OCI-LY7 (cell line): ENCODE results near the gene RPS6KA2. TPM values are rescaled to one million over a fixed set of nuclear protein-coding genes. Genes with fewer than 3 reads are reported as not detected.

Source experiments
- BruUV-seq: library from RNA; stranded (reverse); fragments of 400-500 nt; replicated peaks from 2 replicates; lab custom pipeline; 2021; lab: Mats Ljungman, UMichigan
- CTCF ChIA-PET: fragments of 300-600 bp; sonication (Branson Sonifier 250); formaldehyde crosslinking; loops from one replicate; lab custom pipeline; 2022; ENCODE audit warnings: antibody characterized with exemption; ENCODE audit not compliant: unreplicated experiment; lab: Charles Lee
- POLR2A ChIA-PET: fragments of 300-600 bp; sonication (Branson Sonifier 250); formaldehyde crosslinking; loops from one replicate; lab custom pipeline; 2022; ENCODE audit warnings: antibody characterized with exemption; lab: Charles Lee
- DNase-seq: peaks from one replicate; pipeline ENCODE4 v3.0.0-alpha.2; 2015; ENCODE audit warnings: low spot score
- H2AFZ ChIP-seq: fragments of 200-600 bp; sonication (generic), shearing (Covaris generic); 2 replicates; pipeline ENCODE4 v1.6.1; 2014; ENCODE audit warnings: mild to moderate bottlenecking, antibody characterized with exemption, low read length, moderate library complexity
- H3K27ac ChIP-seq: fragments of 200-600 bp; sonication (generic); 2 replicates; pipeline ENCODE4 v1.5.1; 2014; ENCODE audit warnings: mixed run types, low read depth, mild to moderate bottlenecking, moderate library complexity, low read length, inconsistent platforms; ENCODE audit not compliant: poor library complexity, severe bottlenecking
- H3K36me3 ChIP-seq: fragments of 200-600 bp; sonication (generic); 2 replicates; pipeline ENCODE4 v1.6.1; 2014; ENCODE audit warnings: mild to moderate bottlenecking, antibody characterized with exemption, low read length, moderate library complexity, mixed read lengths; ENCODE audit not compliant: insufficient read depth
- H3K4me1 ChIP-seq: fragments of 200-600 bp; sonication (generic); 2 replicates; pipeline ENCODE4 v1.5.1; 2014; ENCODE audit warnings: mild to moderate bottlenecking, low read length; ENCODE audit not compliant: insufficient read depth, poor library complexity, severe bottlenecking
- H3K4me2 ChIP-seq: fragments of 200-600 bp; sonication (generic); 2 replicates; pipeline ENCODE4 v1.6.1; 2014; ENCODE audit warnings: mild to moderate bottlenecking, low read length
- H3K4me3 ChIP-seq: fragments of 200-600 bp; sonication (generic); 2 replicates; pipeline ENCODE4 v1.5.1; 2014; ENCODE audit warnings: mild to moderate bottlenecking, low read depth, low read length; ENCODE audit not compliant: poor library complexity, severe bottlenecking
- H3K79me2 ChIP-seq: fragments of 200-600 bp; sonication (generic); 2 replicates; pipeline ENCODE4 v1.6.1; 2016; ENCODE audit warnings: low read depth, mild to moderate bottlenecking, low read length, moderate library complexity, mixed read lengths; ENCODE audit not compliant: insufficient read depth
- H3K9me2 ChIP-seq: fragments of 200-600 bp; sonication (generic); 2 replicates; pipeline ENCODE4 v1.6.1; 2016; ENCODE audit warnings: mild to moderate bottlenecking, low read length, mixed read lengths; ENCODE audit not compliant: insufficient read depth
- H3K9me3 ChIP-seq: fragments of 200-600 bp; sonication (generic); 2 replicates; pipeline ENCODE4 v1.6.1; 2014; ENCODE audit warnings: mild to moderate bottlenecking, mixed run types, low read length, mixed read lengths
- H4K20me1 ChIP-seq: fragments of 200-600 bp; sonication (generic); 2 replicates; pipeline ENCODE4 v1.6.1; 2014; ENCODE audit warnings: mild to moderate bottlenecking, antibody characterized with exemption, low read length, moderate library complexity, mixed read lengths; ENCODE audit not compliant: insufficient read depth
- EZH2phosphoT487 ChIP-seq: fragments of 200-600 bp; sonication (generic); IDR thresholded peaks from 2 replicates; pipeline ENCODE4 v1.6.1; 2018; ENCODE audit warnings: low read depth, borderline replicate concordance, mild to moderate bottlenecking, mixed run types, antibody characterized with exemption, low read length, moderate library complexity, mixed read lengths
- intact Hi-C: fragments of 100-400 bp; cut with micrococcal nuclease; formaldehyde crosslinking; loops from one replicate; pipeline ENCODE4 v1.10.0; 2022; ENCODE audit not compliant: unreplicated experiment
- total RNA-seq, 2 experiments: library from RNA; depleted of rRNA in 1 of 2; stranded (reverse); fragments of >200 nt in 1 of 2; shearing (Covaris generic) in 1 of 2; gene quantifications; 2 replicates each; pipeline ENCODE4 v1.2.3, GENCODE V29; 2014 to 2022
- TF ChIP-seq, protein P1 (sequence below): fragments of 200-600 bp; sonication (generic); conservative IDR thresholded peaks from 2 replicates; pipeline ENCODE4 v1.5.1; 2014; ENCODE audit warnings: mild to moderate bottlenecking, antibody characterized with exemption, low read length, moderate library complexity, mixed read lengths

Gene RPS6KA2
- total RNA-seq, 2 experiments from 2014 or later = 0.69 to 1.9 TPM

DNA sequence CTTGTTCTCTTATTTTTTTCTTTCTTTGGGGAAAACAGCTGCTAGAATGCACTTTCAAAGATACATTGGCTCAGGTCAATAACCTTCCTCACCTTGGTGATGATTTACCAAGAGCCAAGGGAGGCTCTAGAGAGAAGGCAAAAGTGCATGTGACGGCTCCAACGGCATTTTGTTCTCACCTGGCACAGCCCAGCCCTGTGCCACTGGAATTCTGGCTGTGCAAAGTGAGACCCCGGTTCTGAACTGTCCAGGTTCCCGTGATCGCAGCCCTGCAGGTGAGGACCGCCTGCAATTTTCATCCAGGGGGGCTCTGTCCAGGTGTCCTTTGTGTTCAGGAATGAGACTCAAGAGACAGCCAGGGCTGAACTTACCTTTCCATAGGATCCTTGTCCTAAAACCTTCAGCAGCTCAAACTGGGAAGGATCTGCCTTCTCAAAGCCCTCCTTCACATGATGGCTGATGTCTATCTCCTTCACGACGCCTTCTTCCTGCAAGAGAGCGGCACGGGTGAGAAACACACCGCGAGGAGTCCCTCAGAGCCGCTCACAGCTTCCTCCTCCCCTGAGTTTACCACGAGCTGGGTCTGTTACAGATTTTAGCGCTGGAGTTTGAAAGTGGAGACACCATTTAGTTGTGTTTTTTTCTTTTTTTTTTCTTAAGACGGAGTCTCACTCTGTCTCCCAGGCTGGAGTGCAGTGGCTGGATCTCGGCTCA lies 88.6 kb downstream of the RPS6KA2 start:
- Histone ChIP-seq H3K27ac (no peak overlapping the region), H3K9me2 (no peaks in the 10 kb centered on the region), H2AFZ (no peak overlapping the region), H3K4me2 (no peak overlapping the region), H3K4me3 (no peak overlapping the region), H4K20me1 (no peaks in the 10 kb centered on the region), H3K79me2 (no peaks in the 10 kb centered on the region), H3K9me3 (no peaks in the 10 kb centered on the region), H3K4me1 (no peaks in the 10 kb centered on the region), H3K36me3 (no peaks in the 10 kb centered on the region)
- no peak for DNase-seq
- POLR2A ChIA-PET = interaction anchor here (0.6 kb wide), 1 partner anchor 128 kb away, joined by 3 read pairs; no protein-coding TSS in a partner anchor
- BruUV-seq = no TSS peak
- TF ChIP-seq, protein P1, sequence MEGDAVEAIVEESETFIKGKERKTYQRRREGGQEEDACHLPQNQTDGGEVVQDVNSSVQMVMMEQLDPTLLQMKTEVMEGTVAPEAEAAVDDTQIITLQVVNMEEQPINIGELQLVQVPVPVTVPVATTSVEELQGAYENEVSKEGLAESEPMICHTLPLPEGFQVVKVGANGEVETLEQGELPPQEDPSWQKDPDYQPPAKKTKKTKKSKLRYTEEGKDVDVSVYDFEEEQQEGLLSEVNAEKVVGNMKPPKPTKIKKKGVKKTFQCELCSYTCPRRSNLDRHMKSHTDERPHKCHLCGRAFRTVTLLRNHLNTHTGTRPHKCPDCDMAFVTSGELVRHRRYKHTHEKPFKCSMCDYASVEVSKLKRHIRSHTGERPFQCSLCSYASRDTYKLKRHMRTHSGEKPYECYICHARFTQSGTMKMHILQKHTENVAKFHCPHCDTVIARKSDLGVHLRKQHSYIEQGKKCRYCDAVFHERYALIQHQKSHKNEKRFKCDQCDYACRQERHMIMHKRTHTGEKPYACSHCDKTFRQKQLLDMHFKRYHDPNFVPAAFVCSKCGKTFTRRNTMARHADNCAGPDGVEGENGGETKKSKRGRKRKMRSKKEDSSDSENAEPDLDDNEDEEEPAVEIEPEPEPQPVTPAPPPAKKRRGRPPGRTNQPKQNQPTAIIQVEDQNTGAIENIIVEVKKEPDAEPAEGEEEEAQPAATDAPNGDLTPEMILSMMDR = no peak
- TF ChIP-seq EZH2phosphoT487 = no peak
- intact Hi-C loops = no loop called here
- CTCF ChIA-PET = no interaction called here

DNA sequence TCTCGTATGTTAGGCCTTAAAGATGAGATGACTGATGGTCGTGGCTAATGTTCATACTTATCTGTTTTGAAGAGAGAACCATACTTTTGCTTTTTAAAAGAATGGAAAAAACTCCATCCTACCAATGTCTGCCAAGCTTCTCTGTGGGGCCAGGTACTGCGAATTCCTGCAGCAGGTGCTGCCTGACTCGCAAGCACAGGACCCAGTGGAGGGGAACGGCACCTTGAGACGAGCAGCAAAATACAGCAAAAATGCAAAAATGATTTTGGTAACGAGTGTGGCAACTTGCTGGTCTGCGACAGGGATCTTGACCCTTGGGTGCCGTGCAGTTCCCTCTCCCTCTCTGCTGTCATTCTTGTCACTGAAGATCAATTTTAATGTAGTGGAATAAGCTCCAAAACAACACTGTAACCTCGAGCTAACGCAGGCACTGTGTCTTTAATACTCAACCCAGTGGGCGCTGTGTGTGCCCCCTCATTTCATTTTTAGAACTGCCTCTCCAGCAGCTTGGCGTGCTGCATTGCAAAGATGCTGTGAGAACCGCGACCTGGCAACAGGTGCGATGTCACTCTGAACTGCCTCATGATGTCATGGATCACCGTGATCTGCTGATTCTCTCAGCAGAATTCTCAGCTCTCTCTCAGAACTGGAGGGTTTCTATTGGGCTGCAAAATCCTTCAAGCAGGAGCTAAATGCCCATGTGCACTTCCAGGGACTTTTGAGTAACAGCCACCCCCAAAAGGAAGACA lies 92.2 kb downstream of the RPS6KA2 start:
- ChIA-PET CTCF (interaction anchor here (0.6 kb wide), 1 partner anchor 55 kb away, joined by 3 read pairs; no protein-coding TSS in a partner anchor), POLR2A (interaction anchor here (0.6 to 1.0 kb wide), 4 partner anchors 8 to 415 kb away, joined by 3 to 4 read pairs (median 3); no protein-coding TSS in a partner anchor)
- no peak overlapping the region for H2AFZ ChIP-seq
- no peaks in the 10 kb centered on the region for H3K4me1 ChIP-seq
- no TSS peak for BruUV-seq
- H3K9me3 ChIP-seq = no peaks in the 10 kb centered on the region
- no peaks in the 10 kb centered on the region for H3K9me2 ChIP-seq
- no peak for DNase-seq
- H4K20me1 ChIP-seq = no peaks in the 10 kb centered on the region
- intact Hi-C loops = no loop called here
- no peaks in the 10 kb centered on the region for H3K36me3 ChIP-seq
- no peak overlapping the region for H3K4me2 ChIP-seq
- no peak for TF ChIP-seq EZH2phosphoT487
- TF ChIP-seq, protein P1 = no peak
- H3K27ac ChIP-seq = no peak overlapping the region
- no peaks in the 10 kb centered on the region for H3K79me2 ChIP-seq
- H3K4me3 ChIP-seq = no peak overlapping the region
